SU-DHL-6 (cell line): Measurements from ENCODE around the gene LTB4R2.

ENCODE experiments used
- H2AFZ ChIP-seq: fragments of 200-600 bp; sonication (generic); 2 replicates; pipeline ENCODE4 v1.6.1; 2014; ENCODE audit warnings: low read depth, mild to moderate bottlenecking, moderate library complexity, mixed read lengths, antibody characterized with exemption, low read length; ENCODE audit not compliant: severe bottlenecking
- H3F3A ChIP-seq: fragments of 200-600 bp; shearing (Covaris generic); 2 replicates; pipeline ENCODE4 v1.6.0; 2016; ENCODE audit warnings: antibody characterized with exemption, mild to moderate bottlenecking; ENCODE audit not compliant: insufficient read depth
- H3K27ac ChIP-seq: fragments of 200-600 bp; sonication (generic); 2 replicates; pipeline ENCODE4 v1.5.1; 2016; ENCODE audit warnings: low read depth, mild to moderate bottlenecking, low read length, moderate library complexity, mixed read lengths
- H3K27me3 ChIP-seq: fragments of 200-600 bp; sonication (generic), shearing (Covaris generic); 2 replicates; pipeline ENCODE4 v1.6.0; 2014; ENCODE audit warnings: mild to moderate bottlenecking, low read length
- H3K36me3 ChIP-seq: fragments of 200-600 bp; sonication (generic); 2 replicates; pipeline ENCODE4 v1.6.1; 2014; ENCODE audit warnings: mild to moderate bottlenecking, low read length, mixed read lengths
- H3K4me2 ChIP-seq: fragments of 300-600, 200-600 bp; shearing (Covaris generic), sonication (generic); 2 replicates; pipeline ENCODE4 v1.6.0; 2014; ENCODE audit warnings: low read length, low read depth, mild to moderate bottlenecking; ENCODE audit not compliant: poor library complexity, severe bottlenecking
- H3K4me3 ChIP-seq: fragments of 200-600 bp; sonication (generic); 2 replicates; pipeline ENCODE4 v1.5.1; 2014; ENCODE audit warnings: antibody characterized with exemption, low read length, mild to moderate bottlenecking, mixed read lengths; ENCODE audit not compliant: insufficient read depth, poor library complexity, severe bottlenecking
- H3K79me2 ChIP-seq: fragments of 200-600 bp; sonication (generic); 2 replicates; pipeline ENCODE4 v1.6.1; 2014; ENCODE audit warnings: mild to moderate bottlenecking, low read length, moderate library complexity; ENCODE audit not compliant: insufficient read depth
- H3K9ac ChIP-seq: fragments of 200-600 bp; sonication (generic); 2 replicates; pipeline ENCODE4 v1.7.0; 2014; ENCODE audit warnings: mild to moderate bottlenecking, low read length
- H3K9me2 ChIP-seq: fragments of 200-600 bp; sonication (generic); replicated peaks from 2 replicates; pipeline ENCODE4 v1.6.1; 2014; ENCODE audit warnings: low read length; ENCODE audit not compliant: insufficient read depth
- H3K9me3 ChIP-seq: fragments of 200-600 bp; sonication (generic); 2 replicates; pipeline ENCODE4 v1.6.1; 2014; ENCODE audit warnings: low read length, mixed read lengths; ENCODE audit not compliant: insufficient read depth
- H4K20me1 ChIP-seq: fragments of 200-600 bp; sonication (generic); 2 replicates; pipeline ENCODE4 v1.6.1; 2014; ENCODE audit warnings: low read depth, mild to moderate bottlenecking, antibody characterized with exemption, low read length, moderate library complexity, mixed read lengths
- EZH2phosphoT487 ChIP-seq: fragments of 200-600 bp; sonication (generic), shearing (Covaris generic); conservative IDR thresholded peaks from 2 replicates; pipeline ENCODE4 v1.6.1; 2018; ENCODE audit warnings: mild to moderate bottlenecking, antibody characterized with exemption, low read length, moderate library complexity, mixed read lengths
- TF ChIP-seq, protein P1 (sequence below): fragments of 200-600 bp; sonication (generic); IDR thresholded peaks from one replicate; pipeline ENCODE4 v1.5.1; 2017; ENCODE audit warnings: antibody characterized with exemption, mild to moderate bottlenecking, low read length, moderate library complexity; ENCODE audit not compliant: insufficient read depth, poor library complexity, severe bottlenecking

Gene LTB4R2

DNA sequence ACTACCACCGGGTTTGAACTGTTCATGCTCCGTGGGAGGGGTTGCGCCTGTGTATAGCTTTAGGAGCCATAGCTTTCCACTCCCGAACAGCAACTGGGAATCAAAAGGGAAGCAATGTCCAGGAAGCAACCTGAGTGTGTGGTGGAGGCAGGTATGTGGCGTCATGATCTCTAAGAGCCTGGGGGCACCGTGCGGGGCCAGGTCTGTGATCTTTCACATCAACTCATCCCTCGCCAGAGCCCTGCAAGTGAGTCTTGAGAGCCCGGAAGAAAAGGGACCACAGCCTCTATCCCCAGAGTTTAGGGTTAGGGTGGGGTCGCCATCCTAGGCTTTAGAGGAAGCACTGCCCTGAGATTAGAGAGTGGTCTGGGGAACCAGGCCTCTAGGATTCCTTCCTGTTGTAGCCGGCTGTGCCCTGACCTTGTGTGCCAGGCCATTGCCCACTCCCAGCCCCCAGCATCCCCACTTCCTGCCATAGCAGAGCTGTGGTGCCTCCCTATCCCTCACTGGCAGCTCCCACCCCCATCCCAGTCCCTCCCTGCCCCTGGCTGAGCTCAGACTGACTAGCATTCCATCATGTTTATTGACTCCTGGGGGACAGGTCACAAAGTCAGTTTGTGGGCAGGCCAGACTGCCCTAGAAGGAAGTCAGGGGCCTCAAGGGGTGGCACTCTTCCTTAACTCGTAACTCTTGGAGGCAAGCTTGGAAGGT is 25.7 kb downstream of the LTB4R2 start:
- Histone ChIP-seq H3K79me2 (no peaks in the 10 kb centered on the region), H4K20me1 (no peaks in the 10 kb centered on the region), H3F3A (no peaks in the 10 kb centered on the region), H3K9ac (no peak overlapping the region), H3K36me3 (no peaks in the 10 kb centered on the region), H3K27me3 (no peaks in the 10 kb centered on the region), H2AFZ (no peak overlapping the region), H3K27ac (no peak overlapping the region), H3K9me3 (no peaks in the 10 kb centered on the region), H3K9me2 (no peaks in the 10 kb centered on the region), H3K4me2 (no peak overlapping the region), H3K4me3 (no peak overlapping the region)
- TF ChIP-seq EZH2phosphoT487, result no peak
- TF ChIP-seq, protein P1, sequence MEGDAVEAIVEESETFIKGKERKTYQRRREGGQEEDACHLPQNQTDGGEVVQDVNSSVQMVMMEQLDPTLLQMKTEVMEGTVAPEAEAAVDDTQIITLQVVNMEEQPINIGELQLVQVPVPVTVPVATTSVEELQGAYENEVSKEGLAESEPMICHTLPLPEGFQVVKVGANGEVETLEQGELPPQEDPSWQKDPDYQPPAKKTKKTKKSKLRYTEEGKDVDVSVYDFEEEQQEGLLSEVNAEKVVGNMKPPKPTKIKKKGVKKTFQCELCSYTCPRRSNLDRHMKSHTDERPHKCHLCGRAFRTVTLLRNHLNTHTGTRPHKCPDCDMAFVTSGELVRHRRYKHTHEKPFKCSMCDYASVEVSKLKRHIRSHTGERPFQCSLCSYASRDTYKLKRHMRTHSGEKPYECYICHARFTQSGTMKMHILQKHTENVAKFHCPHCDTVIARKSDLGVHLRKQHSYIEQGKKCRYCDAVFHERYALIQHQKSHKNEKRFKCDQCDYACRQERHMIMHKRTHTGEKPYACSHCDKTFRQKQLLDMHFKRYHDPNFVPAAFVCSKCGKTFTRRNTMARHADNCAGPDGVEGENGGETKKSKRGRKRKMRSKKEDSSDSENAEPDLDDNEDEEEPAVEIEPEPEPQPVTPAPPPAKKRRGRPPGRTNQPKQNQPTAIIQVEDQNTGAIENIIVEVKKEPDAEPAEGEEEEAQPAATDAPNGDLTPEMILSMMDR, result no peak

DNA sequence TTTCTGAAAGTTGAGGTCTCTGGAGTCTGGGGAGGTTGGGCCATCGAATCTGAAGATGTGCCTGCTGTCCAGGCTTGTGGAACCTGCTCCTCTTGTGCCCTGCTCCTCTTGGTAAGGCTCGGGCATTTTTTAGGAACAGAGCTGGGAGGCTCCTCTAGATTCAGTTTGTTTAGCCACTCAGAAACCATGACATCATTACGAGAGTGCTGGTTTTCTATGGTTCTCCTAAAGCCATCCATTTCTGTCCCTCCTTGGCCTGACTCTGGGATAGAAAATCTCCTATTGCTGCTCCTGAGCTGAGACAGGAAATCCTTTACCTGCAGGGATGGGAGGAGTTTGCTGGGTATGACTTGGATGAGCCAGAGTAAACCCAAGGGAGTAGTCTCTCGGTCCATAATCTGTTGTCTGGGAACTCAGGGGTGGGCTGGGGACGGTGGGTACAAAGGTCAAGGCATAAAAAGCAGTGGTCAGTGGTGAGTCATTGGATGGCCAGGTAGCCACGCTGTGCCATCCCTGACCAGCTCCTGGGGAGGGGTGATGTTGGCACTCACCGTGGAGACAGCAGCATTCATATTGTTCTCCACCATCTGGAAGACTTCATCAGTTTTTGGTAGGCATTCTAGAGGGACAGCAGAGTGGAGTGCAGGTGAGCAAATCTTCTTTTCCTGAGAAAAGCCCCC is 27.3 kb downstream of the LTB4R2 start:
- no peaks in the 10 kb centered on the region for H4K20me1 ChIP-seq
- H3K4me2 ChIP-seq, result no peak overlapping the region
- TF ChIP-seq, protein P1, result no peak
- no peak for TF ChIP-seq EZH2phosphoT487
- H3K4me3 ChIP-seq, result no peak overlapping the region
- no peaks in the 10 kb centered on the region for H3K36me3 ChIP-seq
- no peaks in the 10 kb centered on the region for H3K9me2 ChIP-seq
- H3K9me3 ChIP-seq, result no peaks in the 10 kb centered on the region
- H3K79me2 ChIP-seq, result no peaks in the 10 kb centered on the region
- no peak overlapping the region for H2AFZ ChIP-seq
- H3F3A ChIP-seq, result no peaks in the 10 kb centered on the region
- H3K9ac ChIP-seq, result no peak overlapping the region
- H3K27me3 ChIP-seq, result no peaks in the 10 kb centered on the region
- no peak overlapping the region for H3K27ac ChIP-seq

DNA sequence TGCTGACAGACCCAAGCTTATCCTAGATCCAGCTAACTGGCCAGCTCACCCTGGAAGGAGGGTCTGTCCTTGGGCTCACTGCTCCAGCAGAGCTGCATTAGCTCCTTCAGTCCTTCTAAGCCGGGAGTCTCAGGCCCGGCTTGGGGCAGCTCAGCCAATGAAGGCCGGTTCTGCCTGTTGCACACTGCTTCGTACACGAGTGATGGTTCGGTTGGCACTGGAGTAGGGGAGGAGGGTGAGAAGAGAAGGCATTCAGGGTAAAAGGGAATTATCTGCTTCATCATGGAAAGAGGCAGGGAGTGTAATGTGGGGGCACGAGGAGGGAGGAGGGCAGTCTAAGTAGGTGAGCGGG is 27.9 kb downstream of the LTB4R2 start:
- Histone ChIP-seq H3K27ac (no peak overlapping the region), H3K27me3 (no peaks in the 10 kb centered on the region), H4K20me1 (no peaks in the 10 kb centered on the region), H3K79me2 (no peaks in the 10 kb centered on the region), H3F3A (no peaks in the 10 kb centered on the region), H3K9ac (no peak overlapping the region), H3K4me3 (no peak overlapping the region), H3K9me3 (no peaks in the 10 kb centered on the region), H3K9me2 (no peaks in the 10 kb centered on the region), H3K4me2 (no peak overlapping the region), H2AFZ (no peak overlapping the region), H3K36me3 (no peaks in the 10 kb centered on the region)
- no peak for TF ChIP-seq EZH2phosphoT487
- TF ChIP-seq, protein P1, result no peak
